Measurements from ENCODE around the gene SEMA5A.

The SEMA5A gene

GRCh38 chr5:9494301-9494700 lies 51.6 kb downstream of the SEMA5A start:
- TF ChIP-seq CTCF (IDR thresholded peaks at IDR 0.05; ENCODE audit: control extremely low read depth, extremely low read depth, low read depth, missing control alignments): no peak
- CTCF ChIA-PET: no interaction called here
- no peak for DNase-seq (ENCODE audit: extremely low spot score)
- POLR2A ChIA-PET: no interaction called here

DNA sequence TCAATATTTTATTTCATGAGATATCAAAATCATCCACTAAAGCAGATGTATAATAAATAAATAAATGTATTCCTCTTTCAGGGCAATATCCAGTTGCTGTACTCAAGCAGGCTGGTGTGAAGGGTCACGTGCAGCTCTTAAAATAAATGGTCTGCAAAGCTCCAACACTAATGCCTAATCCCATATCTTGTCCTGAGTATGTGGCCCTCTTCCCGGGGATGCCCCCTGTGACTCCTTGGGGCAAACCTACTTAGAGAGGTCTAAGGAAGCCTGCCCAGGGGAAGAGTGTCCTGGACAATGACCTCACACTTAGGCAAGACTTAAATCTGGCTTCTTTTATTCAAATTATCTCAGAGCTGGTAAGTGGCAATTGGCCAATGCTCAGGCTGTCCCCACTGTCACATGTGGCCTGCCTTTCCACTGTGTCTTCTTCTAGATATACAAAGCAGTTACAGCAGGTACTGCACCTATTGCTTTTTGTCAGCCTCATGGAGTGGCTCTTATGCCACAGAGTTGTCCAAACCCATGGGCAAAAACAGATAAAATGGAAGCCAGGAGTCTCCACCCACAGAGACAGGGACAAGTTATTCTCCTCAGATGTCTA lies 55.3 kb downstream of the SEMA5A start:
- POLR2A ChIA-PET: no interaction called here
- CTCF ChIA-PET: interaction anchor here (1.2 kb wide), 1 partner anchor 8 kb away, joined by 5 read pairs; no protein-coding TSS in a partner anchor
- TF ChIP-seq CTCF (IDR thresholded peaks at IDR 0.05; ENCODE audit: control extremely low read depth, extremely low read depth, low read depth, missing control alignments): no peak
- DNase-seq (ENCODE audit: extremely low spot score): no peak

GRCh38 chr5:9483779-9484178 lies 62.1 kb downstream of the SEMA5A start:
- CTCF ChIA-PET: interaction anchor here (1.2 kb wide), 1 partner anchor 9 kb away, joined by 3 read pairs; no protein-coding TSS in a partner anchor
- TF ChIP-seq CTCF (IDR thresholded peaks at IDR 0.05; ENCODE audit: control extremely low read depth, extremely low read depth, low read depth, missing control alignments): no peak
- DNase-seq (ENCODE audit: extremely low spot score): no peak
- POLR2A ChIA-PET: no interaction called here

- no peak for TF ChIP-seq CTCF (IDR thresholded peaks at IDR 0.05; ENCODE audit: control extremely low read depth, extremely low read depth, low read depth, missing control alignments)
- ChIA-PET POLR2A (no interaction called here), CTCF (interaction anchor here (1.2 kb wide), 1 partner anchor 9 kb away, joined by 3 read pairs; no protein-coding TSS in a partner anchor)
- no peak for DNase-seq (ENCODE audit: extremely low spot score)
Observed at GRCh38 chr5:9483243-9483642, 62.6 kb downstream of the SEMA5A start.

- ChIA-PET POLR2A (no interaction called here), CTCF (interaction anchor here (0.6 kb wide), 1 partner anchor 8 kb away, joined by 3 read pairs; no protein-coding TSS in a partner anchor)
- DNase-seq (ENCODE audit: extremely low spot score): no peak
- no peak for TF ChIP-seq CTCF (IDR thresholded peaks at IDR 0.05; ENCODE audit: control extremely low read depth, extremely low read depth, low read depth, missing control alignments)
Observed at GRCh38 chr5:9482381-9482780, 63.5 kb downstream of the SEMA5A start.

DNA sequence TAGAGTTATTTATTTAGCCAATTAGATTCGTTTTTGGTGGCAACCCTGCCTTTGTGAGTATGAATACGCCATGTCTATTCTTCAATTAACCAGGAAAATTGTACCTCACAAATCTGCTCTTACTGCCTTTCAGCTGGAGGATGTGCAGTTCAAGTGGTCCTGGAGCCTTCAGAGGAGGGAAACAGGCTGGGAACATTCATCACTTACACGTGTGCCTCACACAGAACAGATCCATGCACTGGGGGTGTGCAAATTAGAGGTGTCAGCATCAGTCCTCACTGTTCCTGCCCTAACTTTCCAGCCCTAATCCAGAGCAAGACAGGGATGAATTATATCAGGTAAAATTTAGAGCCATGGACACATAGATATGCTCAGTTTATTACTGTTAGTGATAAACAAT lies 65.4 kb downstream of the SEMA5A start:
- ChIA-PET CTCF (interaction anchor here (1.2 kb wide), 1 partner anchor 12 kb away, joined by 3 read pairs; no protein-coding TSS in a partner anchor), POLR2A (no interaction called here)
- DNase-seq (ENCODE audit: extremely low spot score): no peak
- TF ChIP-seq CTCF (IDR thresholded peaks at IDR 0.05; ENCODE audit: control extremely low read depth, extremely low read depth, low read depth, missing control alignments): no peak
